Type B pancreatic cell (in vitro differentiated cells): ENCODE measurements around the gene SART1. TPM values are rescaled to one million over a fixed set of nuclear protein-coding genes. Genes with fewer than 3 reads are reported as not detected.

Experiments used
- DNase-seq: peaks from one replicate; pipeline ENCODE4 v3.0.0; 2021; ENCODE audit warnings: mixed read lengths; ENCODE audit not compliant: unreplicated experiment; ENCODE audit errors: extremely low spot score
- H3K27ac Mint-ChIP-seq: 2 replicates; pipeline ENCODE4 v1.8.0; 2021; ENCODE audit warnings: mild to moderate bottlenecking, mixed read lengths
- H3K27me3 Mint-ChIP-seq: 2 replicates; pipeline ENCODE4 v1.8.0; 2021; ENCODE audit warnings: mixed read lengths
- H3K36me3 Mint-ChIP-seq: 2 replicates; pipeline ENCODE4 v1.8.0; 2021; ENCODE audit warnings: mixed read lengths
- H3K4me1 Mint-ChIP-seq: one replicate; pipeline ENCODE4 v1.8.0; 2021; ENCODE audit warnings: mixed read lengths; ENCODE audit not compliant: unreplicated experiment
- H3K4me3 Mint-ChIP-seq: 2 replicates; pipeline ENCODE4 v1.8.0; 2021; ENCODE audit warnings: mild to moderate bottlenecking, mixed read lengths
- H3K9me3 Mint-ChIP-seq: 2 replicates; pipeline ENCODE4 v1.8.0; 2021; ENCODE audit warnings: mixed read lengths
- CTCF ChIP-seq: fragments of 200-600 bp; sonication (generic); conservative IDR thresholded peaks from 2 replicates; pipeline ENCODE4 v1.5.0; 2021; ENCODE audit warnings: antibody characterized with exemption, mild to moderate bottlenecking
- total RNA-seq: library from RNA; stranded (reverse); gene quantifications from 2 replicates; pipeline ENCODE4 v1.2.1, GENCODE V29; 2021; ENCODE audit warnings: low replicate concordance

The SART1 gene
- total RNA-seq, 1 donor from 2014 or later: 46.0 TPM

DNA sequence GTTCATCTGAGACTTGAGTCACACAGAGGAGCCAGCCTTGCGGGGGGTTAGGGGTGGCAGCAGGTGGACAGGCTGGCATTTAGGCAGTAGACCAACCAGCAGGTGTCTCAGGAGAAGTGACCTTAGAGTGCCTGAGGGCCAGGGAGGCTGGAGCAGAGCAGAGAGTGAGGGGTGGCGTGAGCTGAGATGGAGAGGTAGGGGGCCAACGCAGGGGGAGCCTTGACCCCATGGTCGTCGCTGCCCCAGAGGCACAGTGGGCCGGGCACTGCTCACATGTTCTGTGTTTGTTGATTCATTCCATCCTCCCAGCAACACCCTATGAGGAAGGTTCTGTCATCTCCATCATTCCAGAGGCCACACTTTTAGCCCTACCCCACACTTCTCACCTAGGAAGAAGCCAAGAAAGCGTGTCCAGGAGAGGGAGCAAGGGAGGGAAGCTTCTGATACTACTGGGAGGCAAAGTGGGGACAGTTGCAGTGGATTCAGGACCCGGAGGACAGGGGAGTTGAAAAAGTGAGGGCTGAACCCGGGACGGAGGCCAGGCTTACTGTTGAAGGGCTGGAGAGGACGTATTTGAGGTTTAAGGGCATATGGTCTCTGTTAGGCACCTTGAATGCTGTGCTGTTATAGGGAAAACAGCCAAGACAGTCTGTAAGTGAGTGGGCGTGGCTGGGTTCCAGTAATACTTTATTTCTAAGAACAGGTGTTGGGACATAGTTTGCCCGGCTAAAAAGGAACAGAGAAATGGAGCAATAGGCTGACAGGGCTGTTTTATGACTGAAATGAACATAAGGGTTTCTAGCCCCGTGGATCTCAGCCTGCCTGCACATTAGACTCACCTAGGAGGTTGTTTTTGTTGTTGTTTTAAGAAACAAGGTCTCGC, 7.3 kb downstream of the SART1 start:
- TF ChIP-seq CTCF: no peak
- H3K4me3 Mint-ChIP-seq: no peak overlapping the region
- H3K27me3 Mint-ChIP-seq: no peaks in the 10 kb centered on the region
- H3K27ac Mint-ChIP-seq: peak overlapping the region; percentile 76
- H3K4me1 Mint-ChIP-seq: no peaks in the 10 kb centered on the region
- peaks cover 36% of the 10 kb centered on the region for H3K36me3 Mint-ChIP-seq
- DNase-seq: no peak
- no peaks in the 10 kb centered on the region for H3K9me3 Mint-ChIP-seq

GRCh38 chr11:65972116-65972515, 10.6 kb downstream of the SART1 start:
- H3K36me3 Mint-ChIP-seq: peaks cover 33% of the 10 kb centered on the region
- no peaks in the 10 kb centered on the region for H3K9me3 Mint-ChIP-seq
- TF ChIP-seq CTCF: no peak
- H3K27ac Mint-ChIP-seq: no peak overlapping the region
- no peaks in the 10 kb centered on the region for H3K4me1 Mint-ChIP-seq
- H3K4me3 Mint-ChIP-seq: no peak overlapping the region
- no peaks in the 10 kb centered on the region for H3K27me3 Mint-ChIP-seq
- no peak for DNase-seq

- no peak overlapping the region for H3K27ac Mint-ChIP-seq
- peaks cover 29% of the 10 kb centered on the region for H3K36me3 Mint-ChIP-seq
- DNase-seq: no peak
- H3K4me1 Mint-ChIP-seq: no peaks in the 10 kb centered on the region
- no peak for TF ChIP-seq CTCF
- no peaks in the 10 kb centered on the region for H3K9me3 Mint-ChIP-seq
- H3K4me3 Mint-ChIP-seq: no peak overlapping the region
- no peaks in the 10 kb centered on the region for H3K27me3 Mint-ChIP-seq
Observed at GRCh38 chr11:65973439-65974110, 12.0 kb downstream of the SART1 start.

- H3K4me1 Mint-ChIP-seq: no peaks in the 10 kb centered on the region
- no peaks in the 10 kb centered on the region for H3K9me3 Mint-ChIP-seq
- H3K4me3 Mint-ChIP-seq: no peak overlapping the region
- H3K27me3 Mint-ChIP-seq: no peaks in the 10 kb centered on the region
- no peak for TF ChIP-seq CTCF
- peaks cover 18% of the 10 kb centered on the region for H3K36me3 Mint-ChIP-seq
- DNase-seq: no peak
- H3K27ac Mint-ChIP-seq: no peak overlapping the region
Observed at GRCh38 chr11:65975771-65976170, 14.2 kb downstream of the SART1 start.

DNA sequence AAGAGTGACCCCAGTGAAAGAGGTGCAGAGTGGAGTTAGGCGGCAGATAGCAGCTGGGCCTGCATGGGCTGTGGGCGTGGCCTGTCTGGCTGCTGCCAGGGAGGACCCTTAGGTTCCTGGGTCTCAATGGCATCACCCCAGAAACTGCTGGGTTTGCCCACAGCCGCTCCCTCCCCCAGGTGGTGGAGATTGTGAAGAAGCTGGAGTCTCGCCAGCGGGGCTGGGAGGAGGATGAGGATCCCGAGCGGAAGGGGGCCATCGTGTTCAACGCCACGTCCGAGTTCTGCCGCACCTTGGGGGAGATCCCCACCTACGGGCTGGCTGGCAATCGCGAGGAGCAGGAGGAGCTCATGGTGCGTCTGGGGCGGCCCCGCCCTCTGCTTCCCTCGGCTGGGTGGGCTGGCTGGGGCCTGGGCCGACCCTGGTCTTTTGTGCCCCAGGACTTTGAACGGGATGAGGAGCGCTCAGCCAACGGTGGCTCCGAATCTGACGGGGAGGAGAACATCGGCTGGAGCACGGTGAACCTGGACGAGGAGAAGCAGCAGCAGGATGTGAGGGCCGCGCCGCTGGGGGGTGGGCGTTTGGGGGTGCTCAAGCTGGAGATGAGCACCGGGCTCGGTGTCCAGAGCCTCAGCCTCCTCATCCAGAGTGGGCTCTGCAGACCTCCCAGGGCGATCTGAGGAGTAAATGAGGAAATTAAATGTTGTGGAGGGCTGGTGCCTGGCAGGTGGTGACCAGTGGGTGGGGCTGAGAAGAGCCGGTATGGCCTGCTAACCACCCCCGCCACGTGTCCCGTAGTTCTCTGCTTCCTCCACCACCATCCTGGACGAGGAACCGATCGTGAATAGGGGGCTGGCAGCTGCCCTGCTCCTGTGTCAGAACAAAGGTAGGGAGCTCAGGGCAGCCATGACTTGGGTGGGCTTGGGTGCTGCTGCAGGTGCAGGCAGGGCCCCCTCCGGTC, 15.0 kb downstream of the SART1 start:
- Mint-ChIP-seq H3K4me1 (no peaks in the 10 kb centered on the region), H3K27ac (no peak overlapping the region), H3K36me3 (peaks cover 18% of the 10 kb centered on the region), H3K9me3 (no peaks in the 10 kb centered on the region), H3K27me3 (no peaks in the 10 kb centered on the region), H3K4me3 (no peak overlapping the region)
- TF ChIP-seq CTCF: no peak
- no peak for DNase-seq
